OCI-LY7 (cell line): ENCODE measurements around the gene MEF2A. TPM values are rescaled to one million over a fixed set of nuclear protein-coding genes. Genes with fewer than 3 reads are reported as not detected.

Experiments used
- BruUV-seq: library from RNA; stranded (reverse); fragments of 400-500 nt; replicated peaks from 2 replicates; lab custom pipeline; 2021; lab: Mats Ljungman, UMichigan
- CTCF ChIA-PET: fragments of 300-600 bp; sonication (Branson Sonifier 250); formaldehyde crosslinking; loops from one replicate; lab custom pipeline; 2022; ENCODE audit warnings: antibody characterized with exemption; ENCODE audit not compliant: unreplicated experiment; lab: Charles Lee
- POLR2A ChIA-PET: fragments of 300-600 bp; sonication (Branson Sonifier 250); formaldehyde crosslinking; loops from one replicate; lab custom pipeline; 2022; ENCODE audit warnings: antibody characterized with exemption; lab: Charles Lee
- DNase-seq: peaks from one replicate; pipeline ENCODE4 v3.0.0-alpha.2; 2015; ENCODE audit warnings: low spot score
- H2AFZ ChIP-seq: fragments of 200-600 bp; sonication (generic), shearing (Covaris generic); 2 replicates; pipeline ENCODE4 v1.6.1; 2014; ENCODE audit warnings: mild to moderate bottlenecking, antibody characterized with exemption, low read length, moderate library complexity
- H3K27ac ChIP-seq: fragments of 200-600 bp; sonication (generic); 2 replicates; pipeline ENCODE4 v1.5.1; 2014; ENCODE audit warnings: mixed run types, low read depth, mild to moderate bottlenecking, moderate library complexity, low read length, inconsistent platforms; ENCODE audit not compliant: poor library complexity, severe bottlenecking
- H3K36me3 ChIP-seq: fragments of 200-600 bp; sonication (generic); 2 replicates; pipeline ENCODE4 v1.6.1; 2014; ENCODE audit warnings: mild to moderate bottlenecking, antibody characterized with exemption, low read length, moderate library complexity, mixed read lengths; ENCODE audit not compliant: insufficient read depth
- H3K4me1 ChIP-seq: fragments of 200-600 bp; sonication (generic); 2 replicates; pipeline ENCODE4 v1.5.1; 2014; ENCODE audit warnings: mild to moderate bottlenecking, low read length; ENCODE audit not compliant: insufficient read depth, poor library complexity, severe bottlenecking
- H3K4me2 ChIP-seq: fragments of 200-600 bp; sonication (generic); 2 replicates; pipeline ENCODE4 v1.6.1; 2014; ENCODE audit warnings: mild to moderate bottlenecking, low read length
- H3K4me3 ChIP-seq: fragments of 200-600 bp; sonication (generic); 2 replicates; pipeline ENCODE4 v1.5.1; 2014; ENCODE audit warnings: mild to moderate bottlenecking, low read depth, low read length; ENCODE audit not compliant: poor library complexity, severe bottlenecking
- H3K79me2 ChIP-seq: fragments of 200-600 bp; sonication (generic); 2 replicates; pipeline ENCODE4 v1.6.1; 2016; ENCODE audit warnings: low read depth, mild to moderate bottlenecking, low read length, moderate library complexity, mixed read lengths; ENCODE audit not compliant: insufficient read depth
- H3K9me2 ChIP-seq: fragments of 200-600 bp; sonication (generic); 2 replicates; pipeline ENCODE4 v1.6.1; 2016; ENCODE audit warnings: mild to moderate bottlenecking, low read length, mixed read lengths; ENCODE audit not compliant: insufficient read depth
- H3K9me3 ChIP-seq: fragments of 200-600 bp; sonication (generic); 2 replicates; pipeline ENCODE4 v1.6.1; 2014; ENCODE audit warnings: mild to moderate bottlenecking, mixed run types, low read length, mixed read lengths
- H4K20me1 ChIP-seq: fragments of 200-600 bp; sonication (generic); 2 replicates; pipeline ENCODE4 v1.6.1; 2014; ENCODE audit warnings: mild to moderate bottlenecking, antibody characterized with exemption, low read length, moderate library complexity, mixed read lengths; ENCODE audit not compliant: insufficient read depth
- EZH2phosphoT487 ChIP-seq: fragments of 200-600 bp; sonication (generic); IDR thresholded peaks from 2 replicates; pipeline ENCODE4 v1.6.1; 2018; ENCODE audit warnings: low read depth, borderline replicate concordance, mild to moderate bottlenecking, mixed run types, antibody characterized with exemption, low read length, moderate library complexity, mixed read lengths
- intact Hi-C: fragments of 100-400 bp; cut with micrococcal nuclease; formaldehyde crosslinking; loops from one replicate; pipeline ENCODE4 v1.10.0; 2022; ENCODE audit not compliant: unreplicated experiment
- total RNA-seq, 2 experiments: library from RNA; depleted of rRNA in 1 of 2; stranded (reverse); fragments of >200 nt in 1 of 2; shearing (Covaris generic) in 1 of 2; gene quantifications; 2 replicates each; pipeline ENCODE4 v1.2.3, GENCODE V29; 2014 to 2022
- TF ChIP-seq, protein P1 (sequence below): fragments of 200-600 bp; sonication (generic); conservative IDR thresholded peaks from 2 replicates; pipeline ENCODE4 v1.5.1; 2014; ENCODE audit warnings: mild to moderate bottlenecking, antibody characterized with exemption, low read length, moderate library complexity, mixed read lengths

The MEF2A gene
- total RNA-seq, 2 experiments from 2014 or later, result 28.0 to 38.2 TPM

DNA sequence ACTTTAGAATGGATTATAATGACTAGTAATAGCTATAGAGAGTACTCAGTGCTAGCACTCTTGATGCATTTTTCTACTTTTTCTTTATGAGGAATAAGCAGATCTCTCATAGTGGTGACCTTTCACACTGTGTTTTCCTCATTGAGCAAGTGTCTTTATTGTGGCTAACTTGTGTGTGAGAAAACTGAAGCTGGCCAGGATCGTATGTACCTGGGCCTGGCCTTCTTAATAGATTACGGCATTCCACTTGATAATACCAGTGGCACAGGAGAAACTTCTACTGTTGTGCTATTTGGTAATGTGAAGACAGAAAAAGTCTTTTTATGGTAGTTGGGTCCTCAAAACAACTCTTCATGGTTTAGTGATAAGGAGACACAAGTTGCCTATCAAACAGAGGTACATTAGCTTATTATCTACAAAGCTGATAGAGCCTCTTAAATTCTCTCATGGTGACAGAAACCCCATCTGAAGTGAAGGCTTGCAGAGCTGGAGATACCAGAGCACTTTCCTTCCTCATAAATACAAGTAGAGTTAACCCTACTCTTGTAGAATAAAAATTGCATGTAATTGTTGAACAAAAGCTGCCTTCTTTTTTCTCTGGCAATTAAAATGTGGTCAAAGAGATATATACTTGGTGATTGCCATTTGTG lies 102.9 kb downstream of the MEF2A start:
- CTCF ChIA-PET, result no interaction called here
- POLR2A ChIA-PET, result interaction anchor here (0.9 to 1.2 kb wide), 2 partner anchors 11 to 29 kb away, joined by 3 to 4 read pairs; no protein-coding TSS in a partner anchor
- H3K4me1 ChIP-seq, result no peaks in the 10 kb centered on the region
- no peak overlapping the region for H3K27ac ChIP-seq
- no peaks in the 10 kb centered on the region for H3K9me2 ChIP-seq
- H3K9me3 ChIP-seq, result no peaks in the 10 kb centered on the region
- TF ChIP-seq, protein P1, sequence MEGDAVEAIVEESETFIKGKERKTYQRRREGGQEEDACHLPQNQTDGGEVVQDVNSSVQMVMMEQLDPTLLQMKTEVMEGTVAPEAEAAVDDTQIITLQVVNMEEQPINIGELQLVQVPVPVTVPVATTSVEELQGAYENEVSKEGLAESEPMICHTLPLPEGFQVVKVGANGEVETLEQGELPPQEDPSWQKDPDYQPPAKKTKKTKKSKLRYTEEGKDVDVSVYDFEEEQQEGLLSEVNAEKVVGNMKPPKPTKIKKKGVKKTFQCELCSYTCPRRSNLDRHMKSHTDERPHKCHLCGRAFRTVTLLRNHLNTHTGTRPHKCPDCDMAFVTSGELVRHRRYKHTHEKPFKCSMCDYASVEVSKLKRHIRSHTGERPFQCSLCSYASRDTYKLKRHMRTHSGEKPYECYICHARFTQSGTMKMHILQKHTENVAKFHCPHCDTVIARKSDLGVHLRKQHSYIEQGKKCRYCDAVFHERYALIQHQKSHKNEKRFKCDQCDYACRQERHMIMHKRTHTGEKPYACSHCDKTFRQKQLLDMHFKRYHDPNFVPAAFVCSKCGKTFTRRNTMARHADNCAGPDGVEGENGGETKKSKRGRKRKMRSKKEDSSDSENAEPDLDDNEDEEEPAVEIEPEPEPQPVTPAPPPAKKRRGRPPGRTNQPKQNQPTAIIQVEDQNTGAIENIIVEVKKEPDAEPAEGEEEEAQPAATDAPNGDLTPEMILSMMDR, result no peak
- TF ChIP-seq EZH2phosphoT487, result no peak
- no peaks in the 10 kb centered on the region for H4K20me1 ChIP-seq
- H3K36me3 ChIP-seq, result peaks cover 18% of the 10 kb centered on the region
- H2AFZ ChIP-seq, result no peak overlapping the region
- no peak for DNase-seq
- BruUV-seq, result no TSS peak
- no peak overlapping the region for H3K4me2 ChIP-seq
- intact Hi-C loops, result no loop called here
- no peak overlapping the region for H3K4me3 ChIP-seq
- H3K79me2 ChIP-seq, result no peaks in the 10 kb centered on the region

DNA sequence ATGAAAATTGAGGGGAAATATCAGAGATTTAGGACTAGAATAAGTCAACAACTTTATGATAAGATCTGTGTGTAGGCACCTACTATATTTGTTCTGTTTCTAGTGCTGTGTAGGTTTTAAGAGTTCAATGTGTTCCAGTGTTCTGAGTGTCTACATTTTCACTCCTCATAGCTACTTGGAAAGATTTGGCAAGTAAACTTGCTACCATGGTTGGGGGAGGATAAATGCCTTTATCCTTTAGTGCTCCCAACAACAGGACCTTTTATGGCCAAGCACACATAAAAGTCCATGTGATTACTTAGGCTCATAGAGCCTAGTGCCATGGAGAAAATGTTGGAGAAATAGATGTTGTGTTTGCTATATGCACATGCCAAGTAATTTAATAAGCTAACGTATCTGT lies 103.5 kb downstream of the MEF2A start:
- intact Hi-C loops, result no loop called here

More for the DNA sequence above, 103.5 kb downstream of the MEF2A start:
- no peak overlapping the region for H3K4me2 ChIP-seq
- no peaks in the 10 kb centered on the region for H4K20me1 ChIP-seq
- no peaks in the 10 kb centered on the region for H3K9me2 ChIP-seq
- H2AFZ ChIP-seq, result no peak overlapping the region
- H3K9me3 ChIP-seq, result no peaks in the 10 kb centered on the region
- BruUV-seq, result no TSS peak
- no peak overlapping the region for H3K27ac ChIP-seq
- H3K36me3 ChIP-seq, result peaks cover 20% of the 10 kb centered on the region
- H3K4me1 ChIP-seq, result no peaks in the 10 kb centered on the region
- TF ChIP-seq, protein P1, result no peak
- no peak for TF ChIP-seq EZH2phosphoT487
- no peak for DNase-seq
- no peaks in the 10 kb centered on the region for H3K79me2 ChIP-seq
- ChIA-PET CTCF (no interaction called here), POLR2A (interaction anchor here (0.6 to 1.2 kb wide), 4 partner anchors 11 to 77 kb away, joined by 3 to 4 read pairs (median 3); no protein-coding TSS in a partner anchor)
- no peak overlapping the region for H3K4me3 ChIP-seq
